ENCODE data around the gene BSDC1.
A peak's percentile ranks its signal among the peaks of the same experiment; 100 is the strongest.

BSDC1 gene

DNA sequence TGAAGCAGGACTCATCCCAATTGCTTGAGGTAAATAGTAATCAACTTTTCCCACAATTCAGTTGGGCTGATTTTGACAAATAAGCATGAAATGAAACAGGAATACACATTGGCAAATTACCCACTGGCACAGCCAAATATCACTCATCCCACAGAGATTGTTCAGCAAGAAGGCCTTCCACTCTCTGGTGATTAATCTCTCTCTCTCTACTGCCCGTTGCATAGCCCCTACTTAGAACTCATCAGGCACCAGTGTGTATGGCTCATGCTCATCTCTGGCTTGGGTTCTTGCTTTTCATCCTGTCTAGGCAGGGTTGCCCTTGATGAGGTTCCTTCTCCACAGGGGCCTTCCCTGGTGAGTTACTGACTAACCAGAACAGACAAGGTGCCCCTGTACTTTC is 1.1 kb downstream of the BSDC1 start:
- no peak for DNase-seq

DNA sequence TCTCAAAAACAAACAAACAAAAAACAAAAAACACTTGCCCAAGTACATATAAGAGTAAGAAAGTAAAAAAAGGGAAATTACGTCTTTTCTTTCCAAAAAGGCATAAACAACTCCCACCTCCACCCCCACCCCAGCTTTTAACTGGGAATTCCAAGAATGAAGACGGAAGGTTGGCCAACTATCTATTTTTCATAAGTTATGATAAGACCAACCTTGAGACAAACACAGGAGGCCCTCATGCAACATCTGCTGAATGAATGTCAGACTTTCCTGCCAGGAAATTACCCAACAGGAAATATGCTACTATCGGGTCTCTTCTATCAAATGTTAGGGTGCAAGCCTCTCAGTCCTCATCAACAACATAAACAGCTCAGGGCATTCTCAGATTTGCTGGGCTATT is 1.9 kb downstream of the BSDC1 start:
- DNase-seq: no peak

DNA sequence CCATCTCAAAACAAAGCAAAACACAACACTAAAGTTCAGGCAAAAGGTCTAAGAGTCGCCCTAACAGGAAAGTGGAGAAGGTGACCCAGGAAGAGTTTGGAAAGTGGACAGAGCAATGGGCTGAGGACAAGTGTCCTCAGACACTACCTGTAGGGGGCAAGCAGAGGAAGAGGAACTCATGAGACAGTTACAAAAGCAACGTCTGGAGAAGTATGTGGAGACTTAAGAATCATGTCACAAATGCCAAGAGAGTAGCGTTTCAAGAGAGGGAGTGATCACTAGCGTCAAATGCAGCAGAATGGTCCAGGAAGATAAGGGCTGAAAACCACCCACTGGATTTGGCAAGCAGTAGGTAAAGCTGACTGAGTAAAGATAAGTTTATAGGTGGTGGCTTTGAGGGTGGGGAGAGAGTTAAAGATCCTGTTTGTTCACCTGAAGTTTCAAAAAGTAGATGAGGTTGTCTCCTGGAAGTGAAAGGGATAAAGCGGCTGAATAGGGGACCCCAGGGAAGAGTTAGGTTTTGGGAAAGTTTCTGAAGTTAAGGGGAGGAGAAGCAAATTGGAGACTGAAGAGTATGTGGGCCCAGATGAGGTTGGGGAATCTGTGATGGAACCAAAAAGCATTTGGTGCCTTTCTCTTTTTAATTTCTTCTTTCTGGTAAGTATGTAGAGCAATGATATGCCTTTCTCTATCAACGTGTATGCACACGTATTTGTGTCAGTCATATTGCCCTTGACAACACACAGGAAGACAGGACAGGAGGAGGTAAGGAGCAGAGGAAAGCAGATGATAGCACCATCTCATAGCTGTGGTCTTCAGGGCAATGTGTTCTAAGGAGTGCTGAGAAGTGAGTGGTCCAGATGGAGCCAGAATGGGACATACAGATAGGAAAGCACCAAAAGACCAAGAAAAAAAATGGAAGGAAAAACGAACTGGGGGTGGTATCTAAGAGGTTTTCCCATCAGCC is 3.1 kb downstream of the BSDC1 start:
- DNase-seq: no peak

DNA sequence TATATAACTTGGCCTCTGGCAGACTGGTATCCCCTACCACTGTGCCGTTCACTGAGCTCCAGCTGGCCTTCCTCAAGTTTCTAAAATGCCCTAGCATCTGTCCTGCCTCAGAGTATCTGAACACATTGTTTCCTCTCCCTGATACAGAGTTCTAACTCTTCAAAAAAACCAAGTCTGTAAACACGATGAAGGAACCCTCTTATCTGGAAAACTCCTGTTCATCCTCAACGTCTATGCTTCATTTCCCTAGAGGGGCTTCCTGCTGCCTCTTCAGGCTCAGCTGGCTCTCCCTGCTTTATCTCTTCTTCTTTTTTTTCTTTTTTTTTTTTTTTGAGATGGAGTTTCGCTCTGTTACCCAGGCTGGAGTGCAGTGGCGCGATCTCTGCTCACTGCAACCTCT is 5.6 kb downstream of the BSDC1 start:
- DNase-seq: no peak

DNA sequence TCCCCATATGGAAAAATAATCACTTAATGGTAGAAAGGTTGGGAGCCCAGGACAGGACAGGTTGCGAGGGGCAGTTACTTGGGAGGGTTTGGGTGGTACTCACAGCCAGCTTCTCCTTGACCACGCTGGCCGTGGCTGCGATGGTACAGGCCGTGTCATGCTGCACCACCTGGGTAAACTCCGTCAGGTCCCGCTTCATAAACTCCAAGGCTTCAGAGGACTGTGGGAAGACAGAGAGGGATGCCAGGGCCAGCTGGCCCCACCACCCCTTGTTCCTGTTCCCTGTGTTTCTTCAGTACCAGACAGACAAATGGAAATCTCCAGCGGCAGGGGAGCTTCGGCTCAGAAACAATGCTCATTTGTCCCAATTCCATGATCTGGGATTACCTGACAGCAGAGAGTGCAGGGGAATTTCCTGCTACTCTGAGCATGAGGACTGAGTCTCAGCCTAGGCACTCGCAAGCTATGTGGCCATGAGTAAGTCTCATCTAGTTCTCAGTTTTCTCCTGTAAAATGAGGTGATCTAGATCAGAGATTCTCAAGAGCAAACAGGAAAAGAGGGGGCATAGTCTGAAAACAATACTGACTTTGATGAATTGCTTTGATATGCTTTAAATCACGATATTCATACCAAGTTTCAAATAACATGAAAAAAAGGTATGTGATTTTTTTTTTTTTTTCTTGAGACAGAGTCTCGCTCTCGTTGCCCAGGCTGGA is 7.4 kb downstream of the BSDC1 start:
- no peak for DNase-seq

DNA sequence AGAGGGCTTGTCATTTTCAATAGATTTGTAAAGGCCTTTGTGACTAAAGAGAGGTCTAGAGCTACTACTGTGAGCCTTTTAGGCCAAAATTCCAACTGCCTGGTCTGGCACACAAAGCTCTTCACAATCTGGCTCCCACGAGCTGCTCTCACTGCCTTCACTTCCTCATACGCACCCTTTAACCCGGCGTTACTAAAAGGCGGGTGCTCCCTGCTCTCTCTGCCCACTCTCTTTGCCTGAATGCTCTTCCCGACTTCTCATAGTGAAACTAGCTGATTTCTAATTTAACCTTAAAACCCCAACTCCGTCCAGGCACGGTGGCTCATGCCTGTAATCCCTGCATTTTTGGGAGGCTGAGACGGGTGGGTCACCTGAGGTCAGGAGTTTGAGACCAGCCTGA is 14.2 kb downstream of the BSDC1 start:
- DNase-seq: no peak

DNA sequence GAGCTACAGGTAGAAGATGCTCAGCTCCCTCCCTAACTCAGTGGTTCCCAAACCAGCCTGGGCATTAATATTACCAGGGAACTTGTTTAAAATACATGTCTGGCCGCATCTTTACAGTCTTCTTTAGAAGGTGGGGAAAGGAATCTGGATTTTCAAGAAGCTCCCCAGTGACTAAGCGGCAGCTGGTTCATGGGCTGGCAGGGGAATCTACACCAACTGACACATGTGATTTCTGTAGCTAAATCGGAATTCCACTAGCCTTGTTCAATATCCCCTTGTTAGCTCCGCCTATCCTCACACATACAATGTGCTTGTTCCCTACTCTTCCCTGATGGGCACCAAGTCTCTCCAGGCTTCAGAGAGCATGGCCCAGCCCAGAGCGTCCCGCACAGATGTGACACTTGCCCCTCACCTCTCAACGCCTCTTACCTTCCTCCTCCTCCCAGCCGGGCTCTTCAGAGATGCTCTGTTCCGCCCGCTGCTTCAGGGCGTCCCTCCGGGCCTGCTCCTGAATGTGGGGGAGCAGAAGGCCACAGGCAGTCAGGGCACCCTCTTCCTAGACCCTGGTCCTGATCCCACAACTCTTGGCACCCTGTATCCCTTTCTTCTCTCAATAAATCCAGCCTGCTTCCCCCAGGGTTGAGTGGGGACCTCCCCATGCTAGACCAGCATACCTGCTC is 16.6 kb downstream of the BSDC1 start:
- no peak for DNase-seq

DNA sequence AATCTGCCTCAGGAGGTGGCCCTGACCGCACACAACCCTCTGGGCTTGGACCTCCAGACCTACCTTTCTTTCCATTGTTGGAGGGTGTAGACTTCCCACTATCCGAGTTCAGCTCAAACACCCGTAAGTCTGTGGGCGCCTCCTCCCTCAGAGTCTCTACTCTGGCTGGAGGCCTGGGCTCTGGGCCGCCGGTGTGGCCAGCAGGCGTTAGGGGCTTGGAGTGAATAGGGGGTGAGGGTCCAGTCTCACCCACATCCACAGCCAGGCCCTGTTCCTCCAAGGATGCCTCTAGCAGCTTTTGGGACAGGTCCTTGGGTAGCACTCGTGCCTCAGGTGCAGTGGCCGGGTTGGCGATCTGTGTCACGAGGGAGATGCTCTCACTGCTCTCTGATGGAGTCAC is 18.0 kb downstream of the BSDC1 start:
- no peak for DNase-seq

GRCh38 chr1:32373996-32374592 is 20.1 kb downstream of the BSDC1 start:
- DNase-seq: no peak

GRCh38 chr1:32372149-32372756 is 22.0 kb downstream of the BSDC1 start:
- DNase-seq: no peak

- DNase-seq: no peak
Observed at GRCh38 chr1:32367912-32368635, 26.2 kb downstream of the BSDC1 start.

- no peak for DNase-seq
Observed at GRCh38 chr1:32365445-32365844, 28.8 kb downstream of the BSDC1 start.

- DNase-seq: no peak
Observed at GRCh38 chr1:32364836-32365235, 29.4 kb downstream of the BSDC1 start.

GRCh38 chr1:32363713-32364112 is 30.5 kb downstream of the BSDC1 start:
- DNase-seq: no peak

DNA sequence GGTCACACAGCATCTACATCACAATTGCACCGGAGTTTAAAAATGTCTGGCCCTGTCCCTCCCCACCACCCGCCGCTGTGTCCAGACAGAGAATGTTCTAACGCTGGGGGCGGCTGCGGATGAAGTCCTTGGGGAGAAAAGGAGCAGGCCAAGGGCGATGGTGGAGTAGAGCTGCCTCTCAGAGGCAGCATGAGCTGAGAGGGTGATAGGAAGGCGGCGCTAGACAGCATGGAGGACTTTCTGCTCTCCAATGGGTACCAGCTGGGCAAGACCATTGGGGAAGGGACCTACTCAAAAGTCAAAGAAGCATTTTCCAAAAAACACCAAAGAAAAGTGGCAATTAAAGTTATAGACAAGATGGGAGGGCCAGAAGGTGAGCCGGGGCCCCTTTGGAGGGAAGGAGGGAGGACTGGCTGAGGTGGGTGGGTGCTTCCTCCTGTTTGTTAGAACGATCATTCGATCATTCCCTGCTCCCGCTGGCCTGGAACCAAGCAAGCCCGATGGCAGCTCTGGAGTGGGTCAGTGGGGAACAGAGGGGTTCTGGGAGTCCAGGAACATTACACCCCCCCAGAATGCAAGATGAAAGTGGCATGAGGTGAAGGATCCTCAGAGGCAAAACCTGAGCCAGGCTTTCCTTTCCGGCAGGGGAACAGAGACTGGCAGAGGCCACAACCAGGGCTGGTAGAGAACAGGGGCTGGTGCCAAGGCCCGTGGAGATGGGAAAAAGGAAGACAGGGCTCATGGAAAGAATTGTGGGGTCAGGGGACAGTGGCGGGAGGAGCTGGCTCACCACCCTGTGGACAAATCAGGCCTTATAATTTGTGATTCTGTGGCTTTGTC is 31.5 kb downstream of the BSDC1 start, which contains the start of the genes FAM229A and TSSK3:
FAM229A (minus strand) TSS at position 12 of the 840 bp plus-strand sequence. CDS start 394 bp downstream, outside the sequence.
TSSK3 (plus strand) TSS at position 66 of the 840 bp plus-strand sequence; CDS start at position 229, 163 bp downstream.
- DNase-seq: peak; percentile 67

GRCh38 chr1:32361674-32362473 is 32.4 kb downstream of the BSDC1 start:
- peak; percentile 83 for DNase-seq

DNA sequence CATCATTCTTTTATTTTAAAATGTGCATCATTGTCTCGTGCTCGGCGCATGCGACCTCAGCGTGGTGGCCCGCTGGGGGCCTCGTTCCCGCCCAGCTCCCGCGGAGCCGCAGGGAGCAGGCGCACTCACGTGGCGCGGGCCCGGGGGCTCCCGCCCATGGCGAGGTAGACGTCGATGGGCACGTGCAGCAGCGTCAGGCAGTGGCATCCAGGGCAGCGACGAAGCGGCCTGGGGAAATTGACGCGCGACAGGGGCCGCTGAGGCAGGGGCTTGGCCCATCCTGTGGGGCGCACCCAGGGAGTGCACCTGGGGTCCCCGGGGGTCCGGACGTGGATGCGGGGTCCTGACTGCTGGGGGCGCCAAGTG is 33.0 kb downstream of the BSDC1 start:
- DNase-seq: peak; percentile 48

DNA sequence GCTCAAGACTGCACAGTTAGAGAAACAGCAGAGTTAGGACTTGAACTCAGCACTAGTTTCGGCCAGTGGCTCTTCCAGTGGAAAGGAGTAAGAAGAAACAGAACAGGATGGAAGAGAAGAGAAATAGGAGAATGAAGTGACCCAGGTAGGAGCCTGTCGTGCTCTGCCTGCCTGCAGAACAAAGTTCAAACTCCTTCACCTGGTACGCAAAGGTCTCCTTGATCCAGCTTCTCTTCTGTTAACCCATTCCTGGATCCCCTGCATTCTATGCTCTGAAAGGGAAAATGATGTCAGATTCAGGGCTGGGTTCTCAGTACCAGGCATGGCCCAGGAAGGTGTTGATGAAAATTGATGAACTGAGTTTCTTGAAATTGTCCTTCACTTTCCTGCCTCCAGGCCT is 35.8 kb downstream of the BSDC1 start:
- DNase-seq: no peak

DNA sequence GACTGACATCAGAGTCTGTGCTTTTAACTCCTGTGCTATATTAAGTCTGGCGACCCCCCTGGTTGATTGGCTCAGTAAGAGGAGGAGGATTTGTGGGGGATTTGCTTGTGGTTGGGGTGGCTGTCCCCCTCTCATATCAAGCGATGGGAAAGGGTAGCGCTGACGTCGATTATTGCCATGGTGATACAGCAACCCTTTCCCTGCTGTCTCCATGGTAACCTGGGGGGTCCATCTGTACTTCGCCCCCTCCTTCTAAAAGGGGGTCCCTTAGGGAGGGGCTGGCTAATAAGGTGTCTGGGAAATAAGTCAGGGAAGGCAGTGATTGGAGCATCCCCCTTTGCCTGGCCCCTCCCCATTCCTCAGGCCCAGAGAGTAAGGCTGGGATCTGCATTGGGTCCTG is 36.6 kb downstream of the BSDC1 start:
- no peak for DNase-seq

GRCh38 chr1:32356478-32356877 is 37.8 kb downstream of the BSDC1 start:
- no peak for DNase-seq

Data from DMS53 (cell line).